GM12892 (cell line): ENCODE results near the gene RNF186.

ENCODE experiments used
- DNase-seq: peaks from one replicate; pipeline ENCODE4 v3.0.0; 2011; ENCODE audit not compliant: insufficient read length
- FAIRE-seq: peaks from 2 replicates; lab custom pipeline; 2011; peaks lifted over from hg19 to GRCh38; lab: Jason Lieb, UNC
- POLR2A ChIP-seq: IDR thresholded peaks from 2 replicates; pipeline ENCODE4 v1.6.1; 2011; ENCODE audit warnings: low read depth, low read length, control low read depth
- POLR2AphosphoS5 ChIP-seq: IDR thresholded peaks from 2 replicates; pipeline ENCODE4 v1.6.1; 2011; ENCODE audit warnings: low read depth, low read length, control low read depth
- TAF1 ChIP-seq: IDR thresholded peaks from 2 replicates; pipeline ENCODE4 v1.6.1; 2011; ENCODE audit warnings: low read depth, mild to moderate bottlenecking, control low read depth, low read length, borderline replicate concordance

The RNF186 gene

DNA sequence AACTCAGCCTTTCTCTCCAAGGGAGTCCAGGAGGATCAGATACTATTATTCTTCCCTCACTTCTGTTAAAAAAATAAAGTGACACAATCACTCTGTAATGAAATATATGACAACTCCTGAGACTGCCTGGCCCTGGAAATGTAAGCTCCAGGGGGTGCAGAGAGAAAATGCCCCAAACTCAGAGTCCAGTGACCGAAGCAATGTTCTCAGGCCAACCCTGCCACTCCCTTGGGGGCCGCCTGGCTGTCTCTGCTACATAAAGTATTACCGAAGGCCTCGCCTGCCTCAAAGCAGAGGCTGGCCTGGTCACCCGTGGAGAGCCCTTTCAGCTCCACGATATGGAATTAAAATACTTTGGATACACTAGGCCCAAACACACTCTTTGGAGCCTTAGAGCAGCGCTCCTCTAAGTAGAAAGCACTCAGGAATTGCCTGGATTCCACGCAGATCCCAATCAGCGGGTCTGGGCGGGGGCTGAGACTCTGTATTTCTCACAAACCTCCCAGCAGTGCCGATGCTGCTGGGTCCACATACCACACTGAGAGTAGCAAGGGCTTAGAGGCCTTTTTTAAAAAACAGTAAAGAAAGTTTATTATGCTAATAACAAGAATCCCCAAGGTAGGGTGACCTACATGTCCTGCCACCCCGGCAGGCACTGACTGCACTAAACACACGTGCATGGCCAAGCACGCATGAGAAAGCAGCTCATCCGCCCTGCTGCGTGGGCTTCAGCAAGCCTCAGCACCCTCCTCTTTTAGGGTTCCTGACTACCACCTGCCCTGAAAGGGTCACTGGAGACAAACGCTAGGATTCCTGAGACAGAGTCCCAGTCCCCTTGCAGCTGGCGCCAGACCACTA, 46.5 kb downstream of the RNF186 start:
- FAIRE-seq: no peak
- TF ChIP-seq TAF1 (no peak), POLR2AphosphoS5 (no peak), POLR2A (no peak)
- DNase-seq: no peak

DNA sequence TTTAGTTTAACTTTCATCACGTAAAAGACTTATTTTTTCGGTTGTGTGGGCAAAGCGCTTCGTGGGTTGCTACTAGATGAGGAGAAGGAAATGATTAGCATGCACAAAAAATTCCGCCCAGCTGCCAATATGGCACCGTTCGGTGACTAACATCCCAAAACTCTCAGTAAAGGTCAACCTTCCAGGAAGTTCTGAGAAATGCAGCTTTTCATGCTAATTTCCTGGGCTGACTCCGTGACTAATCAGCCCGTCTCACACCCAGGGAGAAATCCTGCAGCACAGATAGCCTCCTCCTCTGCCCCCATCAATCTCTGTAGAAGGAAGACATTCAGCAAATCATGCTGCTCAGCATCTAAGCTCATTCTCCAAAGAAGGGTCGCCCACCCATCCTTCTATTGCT, 49.5 kb downstream of the RNF186 start:
- TF ChIP-seq POLR2AphosphoS5 (no peak), POLR2A (no peak), TAF1 (no peak)
- FAIRE-seq (no peak), DNase-seq (no peak)

DNA sequence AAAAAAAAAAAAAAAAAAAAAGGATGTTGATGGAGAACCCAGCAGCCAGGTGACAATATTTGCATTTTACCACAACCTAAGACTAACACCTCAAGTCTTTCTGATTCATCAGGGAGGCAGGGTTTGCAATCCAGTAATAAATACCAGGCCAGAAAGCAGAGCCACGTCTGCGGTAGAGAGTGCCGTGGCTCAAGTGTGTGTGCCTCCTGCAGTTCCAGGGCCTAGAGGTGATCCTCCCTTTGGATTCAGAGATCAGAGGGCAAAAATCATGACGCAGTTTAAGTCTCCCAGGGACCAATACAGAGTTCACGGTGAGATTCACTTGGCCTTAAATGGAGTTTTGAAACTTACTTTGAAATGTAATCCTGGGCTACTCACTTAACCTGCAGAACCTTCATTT, 50.2 kb downstream of the RNF186 start:
- FAIRE-seq (no peak), DNase-seq (no peak)
- TF ChIP-seq TAF1: no peak
